Panc1 (cell line): ENCODE data around the gene C1orf167. TPM values are rescaled to one million over a fixed set of nuclear protein-coding genes. Genes with fewer than 3 reads are reported as not detected.

Experiments used
- ATAC-seq: fragments of 200-7000 bp; cut with Tn5 transposase; 2 replicates; pipeline ENCODE4 v1.9.1; 2020; ENCODE audit warnings: mild to moderate bottlenecking, moderate library complexity
- BruUV-seq: library from RNA; stranded (reverse); fragments of 400-500 nt; replicated peaks from 2 replicates; lab custom pipeline; 2021; lab: Mats Ljungman, UMichigan
- CTCF ChIA-PET: fragments of 300-600 bp; sonication (Branson Sonifier 250); formaldehyde crosslinking; loops from one replicate; lab custom pipeline; 2022; ENCODE audit warnings: antibody characterized with exemption; lab: Charles Lee
- POLR2A ChIA-PET: fragments of 300-600 bp; sonication (Branson Sonifier 250); formaldehyde crosslinking; loops from one replicate; lab custom pipeline; 2022; ENCODE audit warnings: antibody characterized with exemption; lab: Charles Lee
- DNase-seq: peaks from one replicate; pipeline ENCODE4 v3.0.0-alpha.2; 2010; ENCODE audit warnings: low read depth, low spot score
- H3K27ac ChIP-seq: 2 replicates; pipeline ENCODE4 v1.5.1; 2011; ENCODE audit warnings: mild to moderate bottlenecking, low read length, inconsistent platforms
- H3K27me3 ChIP-seq: fragments of 200-500 bp; sonication (Bioruptor generic); 2 replicates; pipeline ENCODE4 v1.6.0; 2014; ENCODE audit warnings: low read length, inconsistent platforms; ENCODE audit not compliant: control insufficient read depth, insufficient read depth
- H3K36me3 ChIP-seq: fragments of 200-500 bp; sonication (Bioruptor generic); 2 replicates; pipeline ENCODE4 v1.5.1; 2014; ENCODE audit warnings: inconsistent platforms, mild to moderate bottlenecking, low read length, moderate library complexity; ENCODE audit not compliant: control insufficient read depth, insufficient read depth
- H3K4me1 ChIP-seq: 2 replicates; pipeline ENCODE4 v1.5.1; 2011; ENCODE audit warnings: inconsistent platforms, mild to moderate bottlenecking, low read length, moderate library complexity; ENCODE audit not compliant: control insufficient read depth, insufficient read depth
- H3K4me3 ChIP-seq, 2 experiments: 2 replicates each; pipeline ENCODE4 v1.5.1; 2011 to 2012; ENCODE audit warnings: low read depth in 2 of 2, low read length in 2 of 2, mild to moderate bottlenecking in 2 of 2, inconsistent platforms in 1 of 2, moderate library complexity in 1 of 2
- H3K9me3 ChIP-seq: fragments of 200-500 bp; sonication (Bioruptor generic); 2 replicates; pipeline ENCODE4 v1.5.1; 2014; ENCODE audit warnings: low read depth, mild to moderate bottlenecking, inconsistent platforms, low read length, moderate library complexity; ENCODE audit not compliant: control insufficient read depth, insufficient read depth
- POLR2AphosphoS5 ChIP-seq: IDR thresholded peaks from 2 replicates; pipeline ENCODE4 v1.6.1; 2012; ENCODE audit warnings: mild to moderate bottlenecking, low read depth, low read length, moderate library complexity
- SIN3A ChIP-seq: IDR thresholded peaks from 2 replicates; pipeline ENCODE4 v1.6.1; 2012; ENCODE audit warnings: low read depth, mild to moderate bottlenecking, low read length, moderate library complexity, borderline replicate concordance; ENCODE audit not compliant: insufficient read depth
- TCF7L2 ChIP-seq: IDR thresholded peaks from 2 replicates; pipeline ENCODE4 v1.6.1; 2011; ENCODE audit warnings: mild to moderate bottlenecking, low read depth, low read length, inconsistent platforms
- in situ Hi-C: cut with HindIII; loops from 2 replicates; pipeline ENCODE4 v1.10.0; 2016; ENCODE audit warnings: low sequenced_read_pairs, low pct_unique_long_range_greater_than_20kb
- intact Hi-C: fragments of 100-400 bp; cut with micrococcal nuclease; formaldehyde crosslinking; loops from one replicate; pipeline ENCODE4 v1.10.0; 2022; ENCODE audit not compliant: unreplicated experiment
- total RNA-seq: library from RNA; stranded (reverse); gene quantifications from one replicate; pipeline ENCODE4 v1.2.1, GENCODE V29; 2021; ENCODE audit not compliant: unreplicated experiment
- TF ChIP-seq, protein P1 (sequence below): fragments of 450-650 bp; IDR thresholded peaks from 2 replicates; pipeline ENCODE4 v1.5.1; 2017; ENCODE audit warnings: mild to moderate bottlenecking
- TF ChIP-seq, protein P2 (sequence below), 2 experiments: IDR thresholded peaks; 2 replicates each; pipeline ENCODE4 v1.6.1; 2011 to 2012; ENCODE audit warnings: low read depth in 2 of 2, control low read depth in 1 of 2, low read length in 1 of 2, mild to moderate bottlenecking in 1 of 2, moderate library complexity in 1 of 2; ENCODE audit not compliant: insufficient read depth in 1 of 2

Gene C1orf167
- total RNA-seq, 1 experiment from 2014 or later = not detected

DNA sequence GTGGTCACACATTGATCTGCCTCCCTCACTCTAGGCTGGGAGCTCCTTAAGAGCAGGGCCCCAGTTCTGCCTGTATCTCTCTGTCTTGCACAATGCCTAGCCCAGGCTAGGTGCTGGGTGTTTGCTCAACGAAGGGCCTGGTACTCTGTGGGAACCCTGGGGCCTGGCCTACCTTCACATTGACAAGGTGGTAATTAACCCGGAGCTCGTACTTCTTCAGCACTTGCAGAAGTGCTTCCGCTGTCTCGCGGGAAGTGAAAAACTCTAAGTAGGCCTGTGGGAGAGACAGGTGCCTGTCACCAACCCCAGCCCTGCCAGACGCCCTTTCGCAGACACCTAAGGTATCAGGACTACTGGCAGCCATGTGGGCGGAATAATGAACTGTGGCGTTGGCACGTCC lies 30.1 kb downstream of the C1orf167 start (continued):
- TF ChIP-seq TCF7L2 = no peak

DNA sequence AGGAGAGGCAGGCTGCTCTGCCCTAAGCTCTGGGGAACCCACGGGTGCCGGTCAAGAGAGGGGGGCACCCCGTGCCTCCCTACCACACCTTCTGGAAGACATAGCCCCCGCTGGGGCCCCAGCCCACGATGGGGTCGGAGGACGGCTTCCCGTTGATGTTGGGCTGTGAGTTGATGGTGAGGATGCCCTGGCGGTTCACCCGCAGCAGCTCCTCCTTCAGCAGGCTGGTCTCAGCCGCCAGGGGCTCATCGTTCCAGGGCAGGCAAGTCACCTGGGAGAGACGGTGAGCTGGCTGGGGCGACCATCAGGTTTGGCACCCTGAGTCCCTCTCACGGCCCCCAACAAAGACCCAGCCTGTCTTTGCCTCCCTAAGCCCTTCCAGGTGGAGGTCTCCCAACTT lies 31.8 kb downstream of the C1orf167 start:
- Histone ChIP-seq H3K36me3 (no peaks in the 10 kb centered on the region), H3K27me3 (no peaks in the 10 kb centered on the region), H3K9me3 (no peaks in the 10 kb centered on the region), H3K4me1 (no peaks in the 10 kb centered on the region), H3K27ac (no peak overlapping the region), H3K4me3 (no peak overlapping the region)
- TF ChIP-seq TCF7L2 = no peak
- TF ChIP-seq SIN3A = no peak
- no peak for TF ChIP-seq POLR2AphosphoS5
- TF ChIP-seq, protein P1, sequence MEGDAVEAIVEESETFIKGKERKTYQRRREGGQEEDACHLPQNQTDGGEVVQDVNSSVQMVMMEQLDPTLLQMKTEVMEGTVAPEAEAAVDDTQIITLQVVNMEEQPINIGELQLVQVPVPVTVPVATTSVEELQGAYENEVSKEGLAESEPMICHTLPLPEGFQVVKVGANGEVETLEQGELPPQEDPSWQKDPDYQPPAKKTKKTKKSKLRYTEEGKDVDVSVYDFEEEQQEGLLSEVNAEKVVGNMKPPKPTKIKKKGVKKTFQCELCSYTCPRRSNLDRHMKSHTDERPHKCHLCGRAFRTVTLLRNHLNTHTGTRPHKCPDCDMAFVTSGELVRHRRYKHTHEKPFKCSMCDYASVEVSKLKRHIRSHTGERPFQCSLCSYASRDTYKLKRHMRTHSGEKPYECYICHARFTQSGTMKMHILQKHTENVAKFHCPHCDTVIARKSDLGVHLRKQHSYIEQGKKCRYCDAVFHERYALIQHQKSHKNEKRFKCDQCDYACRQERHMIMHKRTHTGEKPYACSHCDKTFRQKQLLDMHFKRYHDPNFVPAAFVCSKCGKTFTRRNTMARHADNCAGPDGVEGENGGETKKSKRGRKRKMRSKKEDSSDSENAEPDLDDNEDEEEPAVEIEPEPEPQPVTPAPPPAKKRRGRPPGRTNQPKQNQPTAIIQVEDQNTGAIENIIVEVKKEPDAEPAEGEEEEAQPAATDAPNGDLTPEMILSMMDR = no peak
- TF ChIP-seq, protein P2, sequence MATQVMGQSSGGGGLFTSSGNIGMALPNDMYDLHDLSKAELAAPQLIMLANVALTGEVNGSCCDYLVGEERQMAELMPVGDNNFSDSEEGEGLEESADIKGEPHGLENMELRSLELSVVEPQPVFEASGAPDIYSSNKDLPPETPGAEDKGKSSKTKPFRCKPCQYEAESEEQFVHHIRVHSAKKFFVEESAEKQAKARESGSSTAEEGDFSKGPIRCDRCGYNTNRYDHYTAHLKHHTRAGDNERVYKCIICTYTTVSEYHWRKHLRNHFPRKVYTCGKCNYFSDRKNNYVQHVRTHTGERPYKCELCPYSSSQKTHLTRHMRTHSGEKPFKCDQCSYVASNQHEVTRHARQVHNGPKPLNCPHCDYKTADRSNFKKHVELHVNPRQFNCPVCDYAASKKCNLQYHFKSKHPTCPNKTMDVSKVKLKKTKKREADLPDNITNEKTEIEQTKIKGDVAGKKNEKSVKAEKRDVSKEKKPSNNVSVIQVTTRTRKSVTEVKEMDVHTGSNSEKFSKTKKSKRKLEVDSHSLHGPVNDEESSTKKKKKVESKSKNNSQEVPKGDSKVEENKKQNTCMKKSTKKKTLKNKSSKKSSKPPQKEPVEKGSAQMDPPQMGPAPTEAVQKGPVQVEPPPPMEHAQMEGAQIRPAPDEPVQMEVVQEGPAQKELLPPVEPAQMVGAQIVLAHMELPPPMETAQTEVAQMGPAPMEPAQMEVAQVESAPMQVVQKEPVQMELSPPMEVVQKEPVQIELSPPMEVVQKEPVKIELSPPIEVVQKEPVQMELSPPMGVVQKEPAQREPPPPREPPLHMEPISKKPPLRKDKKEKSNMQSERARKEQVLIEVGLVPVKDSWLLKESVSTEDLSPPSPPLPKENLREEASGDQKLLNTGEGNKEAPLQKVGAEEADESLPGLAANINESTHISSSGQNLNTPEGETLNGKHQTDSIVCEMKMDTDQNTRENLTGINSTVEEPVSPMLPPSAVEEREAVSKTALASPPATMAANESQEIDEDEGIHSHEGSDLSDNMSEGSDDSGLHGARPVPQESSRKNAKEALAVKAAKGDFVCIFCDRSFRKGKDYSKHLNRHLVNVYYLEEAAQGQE (IDR thresholded peaks at IDR 0.05; ENCODE audit: insufficient read depth in 1 of 2, low read depth in 2 of 2, low read length in 1 of 2) = no peak
- intact Hi-C loops (no loop called here), in situ Hi-C loops (no loop called here)
- no peak for DNase-seq
- no TSS peak for BruUV-seq
- ChIA-PET POLR2A (no interaction called here), CTCF (no interaction called here)
- ATAC-seq = no peak

- BruUV-seq = no TSS peak
These were observed 32.6 kb downstream of the C1orf167 start for GRCh38 chr1:11794446-11795237.

More at GRCh38 chr1:11794446-11795237, 32.6 kb downstream of the C1orf167 start:
- Histone ChIP-seq H3K36me3 (no peaks in the 10 kb centered on the region), H3K27me3 (no peaks in the 10 kb centered on the region), H3K27ac (no peak overlapping the region), H3K9me3 (no peaks in the 10 kb centered on the region), H3K4me3 (no peak overlapping the region), H3K4me1 (no peaks in the 10 kb centered on the region)
- DNase-seq (no peak), ATAC-seq (no peak)
- CTCF ChIA-PET = no interaction called here
- POLR2A ChIA-PET = interaction anchor here (0.6 kb wide), 1 partner anchor 452 kb away, joined by 3 read pairs; no protein-coding TSS in a partner anchor
- in situ Hi-C loops = no loop called here
- intact Hi-C loops = no loop called here
- TF ChIP-seq, protein P2 (IDR thresholded peaks at IDR 0.05; ENCODE audit: insufficient read depth in 1 of 2, low read depth in 2 of 2, low read length in 1 of 2) = no peak
- TF ChIP-seq POLR2AphosphoS5 (no peak), TCF7L2 (no peak), SIN3A (no peak)
- TF ChIP-seq, protein P1 = no peak
